ENCODE results near the gene SLC22A3.

The SLC22A3 gene

GRCh38 chr6:160494576-160494975 lies 146.4 kb downstream of the SLC22A3 start:
- no peaks in the 10 kb centered on the region for H3K4me1 ChIP-seq (ENCODE audit: insufficient read depth, poor library complexity, severe bottlenecking)
- DNase-seq (ENCODE audit: low spot score) (no peak), ATAC-seq (ENCODE audit: low read depth) (no peak)
- H3K36me3 ChIP-seq (ENCODE audit: low read depth), result no peaks in the 10 kb centered on the region
- no peaks in the 10 kb centered on the region for H3K9me3 ChIP-seq (ENCODE audit: severe bottlenecking)
- no peak for TF ChIP-seq CTCF (IDR thresholded peaks at IDR 0.05; ENCODE audit: poor library complexity, severe bottlenecking)
- no peak overlapping the region for H3K4me3 ChIP-seq (ENCODE audit: severe bottlenecking)
- no peak overlapping the region for H3K27ac ChIP-seq (ENCODE audit: poor library complexity, severe bottlenecking)
- no peaks in the 10 kb centered on the region for H3K27me3 ChIP-seq (ENCODE audit: insufficient read depth, poor library complexity, severe bottlenecking)

GRCh38 chr6:160500639-160501038 lies 152.5 kb downstream of the SLC22A3 start:
- Histone ChIP-seq H3K4me3 (ENCODE audit: severe bottlenecking) (no peak overlapping the region), H3K27me3 (ENCODE audit: insufficient read depth, poor library complexity, severe bottlenecking) (no peaks in the 10 kb centered on the region), H3K4me1 (ENCODE audit: insufficient read depth, poor library complexity, severe bottlenecking) (no peaks in the 10 kb centered on the region), H3K9me3 (ENCODE audit: severe bottlenecking) (no peaks in the 10 kb centered on the region), H3K27ac (ENCODE audit: poor library complexity, severe bottlenecking) (no peak overlapping the region), H3K36me3 (ENCODE audit: low read depth) (no peaks in the 10 kb centered on the region)
- TF ChIP-seq CTCF (IDR thresholded peaks at IDR 0.05; ENCODE audit: poor library complexity, severe bottlenecking), result no peak
- no peak for ATAC-seq (ENCODE audit: low read depth)
- no peak for DNase-seq (ENCODE audit: low spot score)
